MM.1S (cell line): ENCODE measurements around the gene ALDH1L2.

Experiments used
- EZH2 ChIP-seq: fragments of 300-600 bp; sonication (generic); optimal IDR thresholded peaks from 2 replicates; pipeline ENCODE3; 2017; ENCODE audit warnings: low read depth, mild to moderate bottlenecking, antibody characterized with exemption, low read length, mixed read lengths
- EZH2phosphoT487 ChIP-seq: fragments of 300-600 bp; sonication (generic); IDR thresholded peaks from 2 replicates; pipeline ENCODE4 v1.6.1; 2018; ENCODE audit warnings: antibody characterized with exemption, low read length
- TF ChIP-seq, protein P1 (sequence below): fragments of 300-600 bp; sonication (generic); IDR thresholded peaks from 2 replicates; pipeline ENCODE4 v1.5.1; 2016; ENCODE audit warnings: antibody characterized with exemption, low read length, mixed read lengths

DNA sequence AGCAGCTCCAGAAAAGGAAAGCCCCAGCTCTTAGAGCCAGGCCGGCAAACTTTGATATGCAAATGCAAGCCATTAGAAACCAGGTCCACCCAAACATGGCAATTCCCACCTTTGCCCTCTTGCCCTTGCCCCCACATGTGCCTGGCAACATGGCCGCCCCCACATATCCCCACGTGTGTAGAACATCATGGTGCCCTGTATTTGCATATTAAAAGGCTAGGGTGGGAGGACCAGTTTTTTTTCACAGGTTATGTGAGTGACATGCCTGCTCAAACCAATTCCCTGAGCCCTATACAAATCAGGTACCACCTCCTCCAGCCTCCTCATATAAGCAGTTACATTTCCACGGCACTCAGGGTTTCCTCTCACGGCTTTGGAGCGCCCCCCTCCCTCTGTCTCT, 6.1 kb upstream of the ALDH1L2 start:
- TF ChIP-seq, protein P1, sequence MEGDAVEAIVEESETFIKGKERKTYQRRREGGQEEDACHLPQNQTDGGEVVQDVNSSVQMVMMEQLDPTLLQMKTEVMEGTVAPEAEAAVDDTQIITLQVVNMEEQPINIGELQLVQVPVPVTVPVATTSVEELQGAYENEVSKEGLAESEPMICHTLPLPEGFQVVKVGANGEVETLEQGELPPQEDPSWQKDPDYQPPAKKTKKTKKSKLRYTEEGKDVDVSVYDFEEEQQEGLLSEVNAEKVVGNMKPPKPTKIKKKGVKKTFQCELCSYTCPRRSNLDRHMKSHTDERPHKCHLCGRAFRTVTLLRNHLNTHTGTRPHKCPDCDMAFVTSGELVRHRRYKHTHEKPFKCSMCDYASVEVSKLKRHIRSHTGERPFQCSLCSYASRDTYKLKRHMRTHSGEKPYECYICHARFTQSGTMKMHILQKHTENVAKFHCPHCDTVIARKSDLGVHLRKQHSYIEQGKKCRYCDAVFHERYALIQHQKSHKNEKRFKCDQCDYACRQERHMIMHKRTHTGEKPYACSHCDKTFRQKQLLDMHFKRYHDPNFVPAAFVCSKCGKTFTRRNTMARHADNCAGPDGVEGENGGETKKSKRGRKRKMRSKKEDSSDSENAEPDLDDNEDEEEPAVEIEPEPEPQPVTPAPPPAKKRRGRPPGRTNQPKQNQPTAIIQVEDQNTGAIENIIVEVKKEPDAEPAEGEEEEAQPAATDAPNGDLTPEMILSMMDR = no peak
- TF ChIP-seq EZH2phosphoT487 = no peak
- no peak for TF ChIP-seq EZH2
